ENCODE results near the gene GNA12.

GRCh38 chr7:2700141-2700850 lies 143.8 kb downstream of the GNA12 start:
- no peak for TF ChIP-seq CTCF (IDR thresholded peaks at IDR 0.05; ENCODE audit: poor library complexity)
- no peak for TF ChIP-seq EZH2phosphoT487 (IDR thresholded peaks at IDR 0.05; ENCODE audit: low read depth, severe bottlenecking, unreplicated experiment)
- no peak for TF ChIP-seq EZH2 (IDR thresholded peaks at IDR 0.05; ENCODE audit: borderline replicate concordance)

All from hepatocyte (in vitro differentiated cells).